Esophagus muscularis mucosa (tissue), 4 donors: ENCODE measurements around the gene PLEKHM2. TPM values are rescaled to one million over a fixed set of nuclear protein-coding genes. Genes with fewer than 3 reads are reported as not detected.

Experiments used
- DNase-seq: peaks from one replicate; pipeline ENCODE4 v3.0.0-alpha.2; 2017; ENCODE audit errors: extremely low spot score
- H3K27ac ChIP-seq, 4 donors: fragments of 200-600 bp; sonication (generic); replicated peaks in 1 of 4; 1 replicate in 3 of 4; 2 replicates in 1 of 4; pipeline ENCODE4 v1.5.1; 2016 to 2019; ENCODE audit warnings: mild to moderate bottlenecking in 1 of 4
- H3K27me3 ChIP-seq, 4 donors: fragments of 200-600 bp; sonication (generic); one replicate each; pipeline versions ENCODE4 v1.5.1 to v1.6.0; 2016 to 2019
- H3K36me3 ChIP-seq, 4 donors: fragments of 200-600 bp; sonication (generic); one replicate each; pipeline ENCODE4 v1.5.1; 2016 to 2019
- H3K4me1 ChIP-seq, 4 donors: fragments of 200-600 bp; sonication (generic); one replicate each; pipeline ENCODE4 v1.5.1; 2016 to 2019
- H3K4me3 ChIP-seq, 4 donors: fragments of 200-600 bp; sonication (generic); 1 replicate in 2 of 4; 2 replicates in 2 of 4; pipeline ENCODE4 v1.5.1; 2016 to 2019; ENCODE audit warnings: mild to moderate bottlenecking in 4 of 4, moderate library complexity in 1 of 4
- H3K9me3 ChIP-seq, 4 donors: fragments of 200-600 bp; sonication (generic); 1 replicate in 3 of 4; 2 replicates in 1 of 4; pipeline ENCODE4 v1.5.1; 2016 to 2019
- EP300 ChIP-seq: sonication (generic); formaldehyde crosslinking; IDR thresholded peaks from one replicate; pipeline ENCODE4 v1.6.1; 2017; ENCODE audit warnings: antibody characterized with exemption
- POLR2A ChIP-seq: fragments of 450-650 bp; IDR thresholded peaks from one replicate; pipeline ENCODE4 v1.6.1; 2017; ENCODE audit warnings: antibody characterized with exemption, moderate library complexity, mild to moderate bottlenecking, low read depth
- POLR2AphosphoS5 ChIP-seq, 2 donors: sonication (generic); formaldehyde crosslinking; IDR thresholded peaks; one replicate each; pipeline ENCODE4 v1.6.1; 2017; ENCODE audit warnings: antibody characterized with exemption in 2 of 2
- WGBS: methylation state at CpG from one replicate; pipeline ENCODE4 v1.1.5; 2018; 5-methylcytosine and 5-hydroxymethylcytosine counted together
- intact Hi-C: fragments of 100-400 bp; cut with DNase I; formaldehyde crosslinking; loops from one replicate; pipeline ENCODE4 v1.15.1; 2023
- total RNA-seq, 4 donors: library from RNA; depleted of rRNA; stranded (reverse); fragments of >200 nt; gene quantifications; one replicate each; pipeline versions ENCODE4 v1.1.0 to v1.2.1, GENCODE V29; 2016
- TF ChIP-seq, protein P1 (sequence below), 3 experiments: fragments of 200-600 bp in 2 of 3; fragments of 450-650 bp in 1 of 3; sonication (generic) in 2 of 3; IDR thresholded peaks; one replicate each; pipeline ENCODE4 v1.5.1; 2017 to 2019; ENCODE audit warnings: antibody characterized with exemption in 3 of 3, mild to moderate bottlenecking in 2 of 3, moderate library complexity in 1 of 3

PLEKHM2 gene
- total RNA-seq, 4 donors from 2014 or later: 44.4 to 68.2 (median 55.2) TPM

DNA sequence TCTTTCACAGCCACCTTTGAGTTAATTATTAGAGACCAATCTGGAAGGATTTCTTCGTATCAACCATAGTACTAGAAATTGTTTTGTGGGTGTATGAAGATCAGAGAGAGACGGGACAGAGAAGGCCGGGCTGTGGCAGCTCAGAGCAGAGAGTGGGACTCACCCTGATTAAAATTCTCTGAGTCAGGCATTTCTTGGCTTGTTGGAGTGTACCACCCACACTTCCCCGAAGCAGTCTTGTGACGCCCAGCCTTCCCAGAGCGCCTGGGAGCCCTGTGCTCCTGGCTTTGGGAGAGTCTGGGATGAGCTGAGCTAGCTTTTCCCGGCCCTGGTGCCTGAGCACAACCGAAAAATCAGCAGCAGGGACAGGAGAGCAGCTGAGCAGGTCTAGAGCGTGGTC lies 19.4 kb downstream of the PLEKHM2 start:
- Histone ChIP-seq H3K27me3 (no peaks in the 10 kb centered on the region), H3K4me3 (peak overlapping the region in 3 of 4 donors; percentile 2 to 15 (median 10)), H3K9me3 (no peaks in the 10 kb centered on the region), H3K36me3 (peaks cover 0 to 10% (median 9%) of the 10 kb centered on the region in 4 donors), H3K27ac (peak overlapping the region; percentile 82 to 91 (median 85)), H3K4me1 (peaks cover 48 to 89% (median 74%) of the 10 kb centered on the region in 4 donors)
- DNase-seq: peak; percentile 94
- WGBS: 17% methylated on average over 8 of the region's 9 CpGs
- TF ChIP-seq POLR2AphosphoS5 (IDR thresholded peaks at IDR 0.05): peak; percentile 85 to 91
- TF ChIP-seq, protein P1, sequence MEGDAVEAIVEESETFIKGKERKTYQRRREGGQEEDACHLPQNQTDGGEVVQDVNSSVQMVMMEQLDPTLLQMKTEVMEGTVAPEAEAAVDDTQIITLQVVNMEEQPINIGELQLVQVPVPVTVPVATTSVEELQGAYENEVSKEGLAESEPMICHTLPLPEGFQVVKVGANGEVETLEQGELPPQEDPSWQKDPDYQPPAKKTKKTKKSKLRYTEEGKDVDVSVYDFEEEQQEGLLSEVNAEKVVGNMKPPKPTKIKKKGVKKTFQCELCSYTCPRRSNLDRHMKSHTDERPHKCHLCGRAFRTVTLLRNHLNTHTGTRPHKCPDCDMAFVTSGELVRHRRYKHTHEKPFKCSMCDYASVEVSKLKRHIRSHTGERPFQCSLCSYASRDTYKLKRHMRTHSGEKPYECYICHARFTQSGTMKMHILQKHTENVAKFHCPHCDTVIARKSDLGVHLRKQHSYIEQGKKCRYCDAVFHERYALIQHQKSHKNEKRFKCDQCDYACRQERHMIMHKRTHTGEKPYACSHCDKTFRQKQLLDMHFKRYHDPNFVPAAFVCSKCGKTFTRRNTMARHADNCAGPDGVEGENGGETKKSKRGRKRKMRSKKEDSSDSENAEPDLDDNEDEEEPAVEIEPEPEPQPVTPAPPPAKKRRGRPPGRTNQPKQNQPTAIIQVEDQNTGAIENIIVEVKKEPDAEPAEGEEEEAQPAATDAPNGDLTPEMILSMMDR (IDR thresholded peaks at IDR 0.05): no peak
- TF ChIP-seq EP300: no peak
- peak; percentile 41 for TF ChIP-seq POLR2A
- intact Hi-C loops: no loop called here

DNA sequence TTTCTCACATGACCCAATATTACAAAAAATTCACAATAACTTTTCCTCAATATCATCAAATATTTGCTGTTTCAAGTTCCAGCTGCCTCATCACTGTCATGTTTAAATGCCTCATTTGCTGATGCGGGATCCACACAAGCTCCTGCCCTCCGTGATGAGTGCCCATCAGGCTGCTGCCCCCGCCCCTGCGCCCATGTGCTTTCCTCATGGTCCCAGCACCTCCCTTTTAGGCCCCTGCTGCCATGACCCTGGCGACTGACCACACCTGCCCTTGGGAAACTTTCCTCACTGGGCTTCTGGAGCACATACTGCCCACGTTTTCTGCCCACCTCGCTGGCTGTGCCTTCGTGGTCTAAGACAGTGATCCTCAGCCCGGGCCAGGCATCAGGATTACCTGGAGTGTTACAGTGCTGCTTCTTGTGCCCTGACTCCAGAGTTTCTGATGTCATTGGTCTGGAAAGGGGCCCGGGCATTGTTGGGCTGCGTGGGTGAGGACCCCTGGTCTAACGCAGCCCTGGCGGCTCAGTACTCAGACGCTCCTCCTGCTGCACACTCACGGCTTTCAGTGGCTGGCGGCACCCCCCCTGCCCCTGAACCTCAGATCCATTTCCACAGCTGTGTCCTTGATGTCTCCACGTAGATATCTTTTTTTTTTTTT lies 20.5 kb downstream of the PLEKHM2 start:
- peak overlapping the region; percentile 82 to 91 (median 85) for H3K27ac ChIP-seq
- peaks cover 0 to 10% (median 9%) of the 10 kb centered on the region in 4 donors for H3K36me3 ChIP-seq
- H3K9me3 ChIP-seq: no peaks in the 10 kb centered on the region
- peaks cover 48 to 91% (median 77%) of the 10 kb centered on the region in 4 donors for H3K4me1 ChIP-seq
- no peaks in the 10 kb centered on the region for H3K27me3 ChIP-seq
- DNase-seq: no peak
- WGBS: 82% methylated on average over 17 of the region's 17 CpGs
- TF ChIP-seq, protein P1 (IDR thresholded peaks at IDR 0.05): no peak
- no peak overlapping the region for H3K4me3 ChIP-seq
- intact Hi-C loops: no loop called here

DNA sequence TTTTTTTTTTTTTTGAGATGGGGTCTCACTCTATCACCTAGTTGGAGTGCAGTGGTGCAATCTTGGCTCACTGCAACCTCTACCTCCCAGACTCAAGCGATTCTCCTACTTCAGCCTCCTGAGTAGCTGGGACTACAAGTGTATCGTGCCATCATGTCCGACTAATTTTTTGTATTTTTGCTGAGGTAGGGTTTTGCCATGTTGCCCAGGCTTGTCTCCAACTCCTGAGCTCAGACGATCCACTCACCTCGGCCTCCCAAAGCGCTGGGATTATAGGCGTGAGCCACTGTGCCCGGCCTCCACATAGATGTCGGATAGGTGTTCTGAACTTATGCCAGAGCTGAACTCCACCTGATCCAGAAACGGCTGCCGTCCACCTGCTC lies 21.1 kb downstream of the PLEKHM2 start:
- peak overlapping the region; percentile 82 to 91 (median 85) for H3K27ac ChIP-seq
- H3K36me3 ChIP-seq: peaks cover 0 to 10% (median 9%) of the 10 kb centered on the region in 4 donors
- H3K4me3 ChIP-seq: no peak overlapping the region
- H3K9me3 ChIP-seq: no peaks in the 10 kb centered on the region
- 94% methylated on average over 11 of the region's 11 CpGs for WGBS
- H3K27me3 ChIP-seq: no peaks in the 10 kb centered on the region
- no peak for TF ChIP-seq POLR2A
- TF ChIP-seq POLR2AphosphoS5 (IDR thresholded peaks at IDR 0.05): no peak
- TF ChIP-seq EP300: no peak
- TF ChIP-seq, protein P1 (IDR thresholded peaks at IDR 0.05): no peak
- DNase-seq: no peak
- peaks cover 44 to 86% (median 72%) of the 10 kb centered on the region in 4 donors for H3K4me1 ChIP-seq
- intact Hi-C loops: no loop called here

- Histone ChIP-seq H3K4me3 (no peak overlapping the region), H3K36me3 (peaks cover 0 to 10% (median 9%) of the 10 kb centered on the region in 4 donors), H3K4me1 (peaks cover 36 to 78% (median 61%) of the 10 kb centered on the region in 4 donors), H3K9me3 (no peaks in the 10 kb centered on the region), H3K27me3 (no peaks in the 10 kb centered on the region), H3K27ac (peak overlapping the region in 2 of 4 donors; percentile 87 to 91)
- TF ChIP-seq, protein P1 (IDR thresholded peaks at IDR 0.05): no peak
- TF ChIP-seq EP300: no peak
- no peak for TF ChIP-seq POLR2A
- TF ChIP-seq POLR2AphosphoS5 (IDR thresholded peaks at IDR 0.05): no peak
- 66% methylated on average over 7 of the region's 7 CpGs for WGBS
- no peak for DNase-seq
- intact Hi-C loops: no loop called here
These were observed 22.6 kb downstream of the PLEKHM2 start for GRCh38 chr1:15706751-15707150.
